Caco-2 (cell line): Measurements from ENCODE around the gene DLG2. TPM values are rescaled to one million over a fixed set of nuclear protein-coding genes. Genes with fewer than 3 reads are reported as not detected.

Experiments used
- BruUV-seq: library from RNA; stranded (reverse); fragments of 400-500 nt; replicated peaks from 2 replicates; lab custom pipeline; 2021; lab: Mats Ljungman, UMichigan
- CTCF ChIA-PET: fragments of 300-600 bp; sonication (Branson Sonifier 250); formaldehyde crosslinking; loops from one replicate; lab custom pipeline; 2022; ENCODE audit warnings: antibody characterized with exemption; lab: Charles Lee
- POLR2A ChIA-PET: fragments of 300-600 bp; sonication (Branson Sonifier 250); formaldehyde crosslinking; loops from one replicate; lab custom pipeline; 2022; ENCODE audit warnings: antibody characterized with exemption; lab: Charles Lee
- DNase-seq, 2 experiments: peaks; one replicate each; pipeline versions ENCODE4 v3.0.0 to v3.0.0-alpha.2; 2020 to 2022
- H3K27me3 ChIP-seq: replicated peaks from 2 replicates; pipeline ENCODE4 v1.6.0; 2011; ENCODE audit warnings: low read length; ENCODE audit not compliant: control insufficient read depth, insufficient read depth
- H3K36me3 ChIP-seq: 2 replicates; pipeline ENCODE4 v1.5.1; 2011; ENCODE audit warnings: low read length; ENCODE audit not compliant: control insufficient read depth, insufficient read depth
- H3K4me1 ChIP-seq: fragments of 250-450 bp; sonication (Bioruptor Pico); 2 replicates; pipeline ENCODE4 v1.5.1; 2020; ENCODE audit warnings: mild to moderate bottlenecking
- H3K4me3 ChIP-seq: 2 replicates; pipeline ENCODE4 v1.5.1; 2011; ENCODE audit warnings: low read depth, mild to moderate bottlenecking, control low read depth, low read length
- H3K9me3 ChIP-seq: fragments of 250-450 bp; sonication (Bioruptor Pico); 2 replicates; pipeline ENCODE4 v1.5.1; 2020; ENCODE audit warnings: mild to moderate bottlenecking, moderate library complexity
- H3K27ac Mint-ChIP-seq: one replicate; pipeline ENCODE4 v1.8.0; 2022; ENCODE audit warnings: mixed read lengths; ENCODE audit not compliant: unreplicated experiment
- H3K27me3 Mint-ChIP-seq: one replicate; pipeline ENCODE4 v1.8.0; 2022; ENCODE audit warnings: mixed read lengths; ENCODE audit not compliant: insufficient read depth, unreplicated experiment
- H3K36me3 Mint-ChIP-seq: one replicate; pipeline ENCODE4 v1.8.0; 2022; ENCODE audit warnings: mild to moderate bottlenecking, mixed read lengths; ENCODE audit not compliant: insufficient read depth, unreplicated experiment
- H3K4me1 Mint-ChIP-seq: one replicate; pipeline ENCODE4 v1.8.0; 2022; ENCODE audit warnings: low read depth, mixed read lengths; ENCODE audit not compliant: unreplicated experiment
- H3K4me3 Mint-ChIP-seq: one replicate; pipeline ENCODE4 v1.8.0; 2022; ENCODE audit warnings: mild to moderate bottlenecking, moderate library complexity, mixed read lengths; ENCODE audit not compliant: unreplicated experiment
- H3K9me3 Mint-ChIP-seq: one replicate; pipeline ENCODE4 v1.8.0; 2022; ENCODE audit warnings: mixed read lengths; ENCODE audit not compliant: unreplicated experiment
- CTCF ChIP-seq, 2 experiments: fragments of 200-600 bp in 1 of 2; IDR thresholded peaks; 1 replicate in 1 of 2; 2 replicates in 1 of 2; pipeline versions ENCODE4 v1.5.1 to v1.8.0; 2011 to 2022; ENCODE audit warnings: antibody characterized with exemption in 1 of 2, control low read depth in 1 of 2, inconsistent platforms in 1 of 2, low read depth in 1 of 2, low read length in 1 of 2, mild to moderate bottlenecking in 1 of 2, moderate library complexity in 1 of 2; ENCODE audit not compliant: insufficient read depth in 1 of 2, severe bottlenecking in 1 of 2, unreplicated experiment in 1 of 2
- intact Hi-C: fragments of 100-400 bp; cut with micrococcal nuclease; formaldehyde crosslinking; loops from one replicate; pipeline ENCODE4 v1.10.0; 2022; ENCODE audit not compliant: unreplicated experiment
- total RNA-seq: library from RNA; stranded (reverse); gene quantifications from 2 replicates; pipeline ENCODE4 v1.2.3, GENCODE V29; 2022

The DLG2 gene
- total RNA-seq, 1 experiment from 2014 or later, result 21.6 TPM

GRCh38 chr11:84714316-84714780 lies 912.8 kb downstream of the DLG2 start:
- H3K36me3 ChIP-seq, result no peaks in the 10 kb centered on the region
- DNase-seq, result peak; percentile 85 to 89
- H3K4me3 ChIP-seq, result no peak overlapping the region
- no peaks in the 10 kb centered on the region for H3K9me3 ChIP-seq
- no peaks in the 10 kb centered on the region for H3K4me1 ChIP-seq
- H3K36me3 Mint-ChIP-seq, result no peaks in the 10 kb centered on the region
- H3K27me3 ChIP-seq, result no peaks in the 10 kb centered on the region
- intact Hi-C loops, result loop anchor here (1.0 to 10.0 kb wide), 4 partner anchors 22 to 330 kb away; no protein-coding TSS in a partner anchor
- POLR2A ChIA-PET, result no interaction called here
- no peaks in the 10 kb centered on the region for H3K9me3 Mint-ChIP-seq
- H3K4me1 Mint-ChIP-seq, result no peaks in the 10 kb centered on the region
- H3K4me3 Mint-ChIP-seq, result no peak overlapping the region
- CTCF ChIA-PET, result no interaction called here
- BruUV-seq, result no TSS peak
- H3K27ac Mint-ChIP-seq, result no peak overlapping the region
- peak; percentile 89 to 95 for TF ChIP-seq CTCF (IDR thresholded peaks at IDR 0.05; ENCODE audit: insufficient read depth in 1 of 2, low read depth in 1 of 2, low read length in 1 of 2, severe bottlenecking in 1 of 2, unreplicated experiment in 1 of 2)
- H3K27me3 Mint-ChIP-seq, result peaks cover 4% of the 10 kb centered on the region

GRCh38 chr11:84691830-84692229 lies 935.3 kb downstream of the DLG2 start:
- no TSS peak for BruUV-seq
- no peak overlapping the region for H3K4me3 Mint-ChIP-seq
- H3K27me3 Mint-ChIP-seq, result peaks cover 5% of the 10 kb centered on the region
- intact Hi-C loops, result loop anchor here (1.0 to 2.0 kb wide), 2 partner anchors 21 to 23 kb away; no protein-coding TSS in a partner anchor
- ChIA-PET POLR2A (no interaction called here), CTCF (interaction anchor here (0.9 kb wide), 1 partner anchor 134 kb away, joined by 3 read pairs; no protein-coding TSS in a partner anchor)
- H3K9me3 ChIP-seq, result no peaks in the 10 kb centered on the region
- TF ChIP-seq CTCF (IDR thresholded peaks at IDR 0.05; ENCODE audit: insufficient read depth in 1 of 2, low read depth in 1 of 2, low read length in 1 of 2, severe bottlenecking in 1 of 2, unreplicated experiment in 1 of 2), result no peak
- peaks cover 7% of the 10 kb centered on the region; the same call in 1 of the 2 replicates for H3K4me1 ChIP-seq
- no peaks in the 10 kb centered on the region for H3K36me3 Mint-ChIP-seq
- H3K27ac Mint-ChIP-seq, result no peak overlapping the region
- H3K27me3 ChIP-seq, result no peaks in the 10 kb centered on the region
- DNase-seq, result no peak
- H3K36me3 ChIP-seq, result no peaks in the 10 kb centered on the region
- no peak overlapping the region for H3K4me3 ChIP-seq
- no peaks in the 10 kb centered on the region for H3K9me3 Mint-ChIP-seq
- peaks cover 8% of the 10 kb centered on the region for H3K4me1 Mint-ChIP-seq

- Mint-ChIP-seq H3K36me3 (no peaks in the 10 kb centered on the region), H3K27me3 (peaks cover 6% of the 10 kb centered on the region), H3K27ac (no peak overlapping the region), H3K4me3 (no peak overlapping the region), H3K4me1 (peaks cover 8% of the 10 kb centered on the region), H3K9me3 (no peaks in the 10 kb centered on the region)
- no peak for DNase-seq
- no TSS peak for BruUV-seq
- peaks cover 7% of the 10 kb centered on the region; the same call in 1 of the 2 replicates for H3K4me1 ChIP-seq
- no peak for TF ChIP-seq CTCF (IDR thresholded peaks at IDR 0.05; ENCODE audit: insufficient read depth in 1 of 2, low read depth in 1 of 2, low read length in 1 of 2, severe bottlenecking in 1 of 2, unreplicated experiment in 1 of 2)
- no peaks in the 10 kb centered on the region for H3K9me3 ChIP-seq
- H3K4me3 ChIP-seq, result no peak overlapping the region
- no peaks in the 10 kb centered on the region for H3K27me3 ChIP-seq
- ChIA-PET POLR2A (no interaction called here), CTCF (no interaction called here)
- intact Hi-C loops, result no loop called here
- H3K36me3 ChIP-seq, result no peaks in the 10 kb centered on the region
Measured at GRCh38 chr11:84687433-84687832, 939.7 kb downstream of the DLG2 start.
